Vagina (tissue), 2 donors: ENCODE measurements around the gene VRK1. TPM values are rescaled to one million over a fixed set of nuclear protein-coding genes. Genes with fewer than 3 reads are reported as not detected.

ENCODE experiments used
- DNase-seq, 2 donors: peaks; one replicate each; pipeline ENCODE4 v3.0.0-alpha.2; 2017; ENCODE audit errors: extremely low spot score in 2 of 2
- H3K27ac ChIP-seq: fragments of 200-600 bp; sonication (generic); one replicate; pipeline ENCODE4 v1.5.1; 2019
- H3K27me3 ChIP-seq: fragments of 200-600 bp; sonication (generic); one replicate; pipeline ENCODE4 v1.5.1; 2019
- H3K36me3 ChIP-seq, 2 donors: fragments of 200-600 bp; sonication (generic); one replicate each; pipeline ENCODE4 v1.5.1; 2017 to 2019
- H3K4me1 ChIP-seq: fragments of 200-600 bp; sonication (generic); one replicate; pipeline ENCODE4 v1.5.1; 2019
- H3K4me3 ChIP-seq, 2 donors: fragments of 200-600 bp; sonication (generic); 1 replicate in 1 of 2; 2 replicates in 1 of 2; pipeline ENCODE4 v1.5.1; 2016 to 2019
- H3K9me3 ChIP-seq: fragments of 200-600 bp; sonication (generic); one replicate; pipeline ENCODE4 v1.5.1; 2019
- POLR2A ChIP-seq, 2 donors: fragments of 450-650 bp; IDR thresholded peaks; one replicate each; pipeline ENCODE4 v1.6.1; 2017; ENCODE audit warnings: antibody characterized with exemption in 2 of 2, mild to moderate bottlenecking in 2 of 2, moderate library complexity in 2 of 2
- POLR2AphosphoS5 ChIP-seq, 2 donors: sonication (generic); formaldehyde crosslinking; IDR thresholded peaks; one replicate each; pipeline ENCODE4 v1.9.0; 2017; ENCODE audit warnings: antibody characterized with exemption in 2 of 2, mild to moderate bottlenecking in 2 of 2, low read depth in 1 of 2; ENCODE audit not compliant: insufficient read depth in 1 of 2
- intact Hi-C: fragments of 100-400 bp; cut with DNase I; formaldehyde crosslinking; loops from one replicate; pipeline ENCODE4 v1.15.1; 2023
- total RNA-seq: library from RNA; depleted of rRNA; stranded (reverse); fragments of >200 nt; gene quantifications from one replicate; pipeline ENCODE4 v1.2.3, GENCODE V29; 2016
- TF ChIP-seq, protein P1 (sequence below), 3 experiments: fragments of 450-650 bp in 2 of 3; fragments of 200-600 bp in 1 of 3; sonication (generic) in 1 of 3; IDR thresholded peaks; one replicate each; pipeline ENCODE4 v1.5.1; 2017 to 2019; ENCODE audit warnings: antibody characterized with exemption in 3 of 3, mild to moderate bottlenecking in 2 of 3, moderate library complexity in 2 of 3

Gene VRK1
- total RNA-seq, 1 donor from 2014 or later = 10.1 TPM

DNA sequence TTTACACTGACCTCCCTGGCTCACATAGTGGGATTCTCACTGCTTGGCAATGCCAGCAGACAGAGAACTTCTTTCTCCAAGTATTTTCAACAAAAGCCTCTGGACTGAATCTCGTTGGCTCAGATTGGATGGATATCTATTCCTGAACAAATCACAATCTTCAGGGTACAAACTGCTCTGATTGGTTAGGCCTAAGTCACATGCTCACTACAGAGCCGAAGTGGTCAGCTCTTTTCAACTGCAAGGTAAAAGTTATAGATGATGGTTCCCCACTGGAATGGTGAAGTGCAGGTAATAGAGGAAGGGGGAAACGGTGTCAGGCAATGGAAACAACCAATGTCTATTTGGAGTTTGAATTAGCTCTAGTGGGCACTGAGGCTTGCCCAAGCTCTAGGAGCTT lies 16.7 kb upstream of the VRK1 start:
- DNase-seq = no peak
- TF ChIP-seq POLR2AphosphoS5 (IDR thresholded peaks at IDR 0.05; ENCODE audit: insufficient read depth in 1 of 2, low read depth in 1 of 2) (no peak), POLR2A (IDR thresholded peaks at IDR 0.05) (no peak)
- TF ChIP-seq, protein P1, sequence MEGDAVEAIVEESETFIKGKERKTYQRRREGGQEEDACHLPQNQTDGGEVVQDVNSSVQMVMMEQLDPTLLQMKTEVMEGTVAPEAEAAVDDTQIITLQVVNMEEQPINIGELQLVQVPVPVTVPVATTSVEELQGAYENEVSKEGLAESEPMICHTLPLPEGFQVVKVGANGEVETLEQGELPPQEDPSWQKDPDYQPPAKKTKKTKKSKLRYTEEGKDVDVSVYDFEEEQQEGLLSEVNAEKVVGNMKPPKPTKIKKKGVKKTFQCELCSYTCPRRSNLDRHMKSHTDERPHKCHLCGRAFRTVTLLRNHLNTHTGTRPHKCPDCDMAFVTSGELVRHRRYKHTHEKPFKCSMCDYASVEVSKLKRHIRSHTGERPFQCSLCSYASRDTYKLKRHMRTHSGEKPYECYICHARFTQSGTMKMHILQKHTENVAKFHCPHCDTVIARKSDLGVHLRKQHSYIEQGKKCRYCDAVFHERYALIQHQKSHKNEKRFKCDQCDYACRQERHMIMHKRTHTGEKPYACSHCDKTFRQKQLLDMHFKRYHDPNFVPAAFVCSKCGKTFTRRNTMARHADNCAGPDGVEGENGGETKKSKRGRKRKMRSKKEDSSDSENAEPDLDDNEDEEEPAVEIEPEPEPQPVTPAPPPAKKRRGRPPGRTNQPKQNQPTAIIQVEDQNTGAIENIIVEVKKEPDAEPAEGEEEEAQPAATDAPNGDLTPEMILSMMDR (IDR thresholded peaks at IDR 0.05) = no peak
- Histone ChIP-seq H3K36me3 (no peaks in the 10 kb centered on the region), H3K27me3 (no peaks in the 10 kb centered on the region), H3K4me3 (no peak overlapping the region), H3K27ac (no peak overlapping the region), H3K9me3 (no peaks in the 10 kb centered on the region), H3K4me1 (no peaks in the 10 kb centered on the region)
- intact Hi-C loops = no loop called here

DNA sequence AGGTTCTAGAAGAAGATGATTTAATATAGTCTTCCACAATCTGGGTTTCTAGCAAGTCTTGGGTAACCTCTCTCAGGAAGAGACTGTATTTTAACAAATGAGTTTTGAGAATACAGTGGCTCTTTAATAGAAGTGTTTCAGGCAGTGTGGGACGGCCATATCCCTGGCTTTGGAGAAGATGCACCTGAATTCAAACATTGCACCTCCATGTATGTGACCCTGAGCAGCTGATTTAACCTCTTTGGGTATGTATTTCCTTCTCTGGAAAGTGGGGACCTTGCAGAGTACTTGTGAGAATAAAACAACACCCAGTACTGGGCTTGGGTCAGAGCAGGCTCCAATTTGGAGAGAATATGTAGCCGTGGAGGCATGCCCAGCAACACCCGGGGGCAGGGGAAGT lies 15.8 kb upstream of the VRK1 start:
- TF ChIP-seq POLR2AphosphoS5 (IDR thresholded peaks at IDR 0.05; ENCODE audit: insufficient read depth in 1 of 2, low read depth in 1 of 2) (no peak), POLR2A (IDR thresholded peaks at IDR 0.05) (no peak)
- TF ChIP-seq, protein P1 (IDR thresholded peaks at IDR 0.05) = no peak
- Histone ChIP-seq H3K27ac (no peak overlapping the region), H3K4me3 (no peak overlapping the region), H3K27me3 (no peaks in the 10 kb centered on the region), H3K36me3 (no peaks in the 10 kb centered on the region), H3K4me1 (no peaks in the 10 kb centered on the region), H3K9me3 (no peaks in the 10 kb centered on the region)
- no peak for DNase-seq
- intact Hi-C loops = no loop called here

DNA sequence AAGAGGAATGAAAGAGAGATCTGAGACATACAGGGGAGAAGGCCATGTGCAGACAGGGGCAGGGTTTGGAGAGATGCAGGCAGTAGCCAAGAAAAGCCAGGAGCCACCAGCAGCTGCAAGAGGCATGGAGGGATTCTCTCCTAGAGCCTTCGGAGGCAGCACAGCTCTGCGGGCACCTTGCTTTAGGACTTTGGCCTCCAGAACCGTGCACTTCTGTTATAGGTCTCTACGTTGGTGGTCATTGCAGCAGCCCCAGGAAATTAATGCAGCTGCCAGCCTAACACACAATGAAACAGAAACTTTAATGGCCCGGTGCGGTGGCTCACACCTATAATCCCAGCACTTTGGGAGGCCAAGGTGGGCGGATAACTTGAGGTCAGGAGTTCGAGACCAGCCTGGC lies 14.7 kb upstream of the VRK1 start:
- no peak for TF ChIP-seq POLR2AphosphoS5 (IDR thresholded peaks at IDR 0.05; ENCODE audit: insufficient read depth in 1 of 2, low read depth in 1 of 2)
- no peak for TF ChIP-seq POLR2A (IDR thresholded peaks at IDR 0.05)
- TF ChIP-seq, protein P1 (IDR thresholded peaks at IDR 0.05) = no peak
- Histone ChIP-seq H3K27me3 (no peaks in the 10 kb centered on the region), H3K36me3 (no peaks in the 10 kb centered on the region), H3K4me1 (no peaks in the 10 kb centered on the region), H3K4me3 (no peak overlapping the region), H3K9me3 (no peaks in the 10 kb centered on the region), H3K27ac (no peak overlapping the region)
- intact Hi-C loops = no loop called here
- no peak for DNase-seq

DNA sequence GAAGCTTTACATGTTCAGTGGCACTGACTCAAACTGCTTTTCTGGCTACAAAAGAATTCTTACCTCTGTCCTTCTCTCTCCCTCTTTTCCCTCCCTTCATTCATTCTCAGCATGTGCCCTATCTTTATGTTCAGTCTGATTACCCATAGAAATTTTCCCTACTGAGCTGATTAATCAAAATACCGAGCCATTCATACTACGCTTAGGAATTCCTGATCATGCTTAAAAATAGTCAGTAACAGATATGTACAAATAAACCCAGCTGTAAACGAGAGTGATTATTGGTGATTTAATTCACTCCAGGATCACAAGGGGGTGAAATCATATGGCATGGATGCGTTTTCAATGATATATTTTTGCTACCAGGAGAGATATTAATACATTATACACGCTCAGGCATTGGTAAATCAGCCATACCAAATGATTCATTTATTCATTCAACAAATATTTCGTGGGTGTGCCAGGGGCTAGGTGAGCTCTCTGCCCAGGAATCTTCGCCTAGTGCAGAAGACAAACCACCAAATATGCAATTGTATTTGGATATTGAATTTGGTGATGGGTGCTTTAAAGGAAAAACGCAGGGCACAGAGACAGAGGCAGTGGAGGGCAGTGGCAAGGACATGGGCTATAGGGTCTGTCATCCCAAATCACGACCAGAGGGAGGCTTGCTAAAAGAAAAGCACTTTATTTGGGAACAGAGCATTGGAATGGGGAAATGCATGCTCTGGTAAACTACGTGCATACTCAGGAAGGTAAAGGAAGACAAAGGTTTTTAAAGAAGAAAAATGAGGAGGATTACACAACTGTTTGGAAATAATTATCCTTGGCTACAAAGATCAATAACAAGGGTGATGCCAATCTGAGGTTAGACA lies 13.9 kb upstream of the VRK1 start:
- Histone ChIP-seq H3K4me1 (no peaks in the 10 kb centered on the region), H3K27ac (no peak overlapping the region), H3K9me3 (no peaks in the 10 kb centered on the region), H3K4me3 (no peak overlapping the region), H3K27me3 (no peaks in the 10 kb centered on the region), H3K36me3 (no peaks in the 10 kb centered on the region)
- no peak for DNase-seq
- no peak for TF ChIP-seq POLR2AphosphoS5 (IDR thresholded peaks at IDR 0.05; ENCODE audit: insufficient read depth in 1 of 2, low read depth in 1 of 2)
- intact Hi-C loops = no loop called here

DNA sequence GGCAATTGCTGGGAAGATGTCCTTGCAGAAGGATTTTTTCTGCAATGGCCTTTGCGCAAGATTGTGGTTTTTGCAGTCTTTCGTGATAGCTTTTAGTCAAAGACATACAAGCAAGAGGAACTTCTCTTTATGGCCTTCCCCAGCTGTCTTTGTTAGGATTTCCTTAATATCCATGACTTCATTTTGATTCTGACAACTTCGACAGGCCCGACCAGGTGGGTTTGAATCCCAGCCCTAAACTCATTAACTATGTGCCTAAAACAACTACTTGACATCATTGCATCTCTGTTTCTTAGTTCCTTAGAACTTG lies 13.3 kb upstream of the VRK1 start:
- intact Hi-C loops = no loop called here
- H3K4me3 ChIP-seq = no peak overlapping the region
- H3K36me3 ChIP-seq = no peaks in the 10 kb centered on the region
- no peaks in the 10 kb centered on the region for H3K4me1 ChIP-seq
- no peaks in the 10 kb centered on the region for H3K27me3 ChIP-seq
- H3K9me3 ChIP-seq = no peaks in the 10 kb centered on the region
- no peak overlapping the region for H3K27ac ChIP-seq
- DNase-seq = no peak
- TF ChIP-seq POLR2AphosphoS5 (IDR thresholded peaks at IDR 0.05; ENCODE audit: insufficient read depth in 1 of 2, low read depth in 1 of 2) (no peak), POLR2A (IDR thresholded peaks at IDR 0.05) (no peak)
- TF ChIP-seq, protein P1 (IDR thresholded peaks at IDR 0.05) = no peak
